Iris pigment epithelial cell (primary cell): ENCODE data around the gene SNPH.

Experiments used
- DNase-seq: peaks from one replicate; pipeline ENCODE4 v3.0.0-alpha.2; 2011; ENCODE audit warnings: low read depth

SNPH gene

DNA sequence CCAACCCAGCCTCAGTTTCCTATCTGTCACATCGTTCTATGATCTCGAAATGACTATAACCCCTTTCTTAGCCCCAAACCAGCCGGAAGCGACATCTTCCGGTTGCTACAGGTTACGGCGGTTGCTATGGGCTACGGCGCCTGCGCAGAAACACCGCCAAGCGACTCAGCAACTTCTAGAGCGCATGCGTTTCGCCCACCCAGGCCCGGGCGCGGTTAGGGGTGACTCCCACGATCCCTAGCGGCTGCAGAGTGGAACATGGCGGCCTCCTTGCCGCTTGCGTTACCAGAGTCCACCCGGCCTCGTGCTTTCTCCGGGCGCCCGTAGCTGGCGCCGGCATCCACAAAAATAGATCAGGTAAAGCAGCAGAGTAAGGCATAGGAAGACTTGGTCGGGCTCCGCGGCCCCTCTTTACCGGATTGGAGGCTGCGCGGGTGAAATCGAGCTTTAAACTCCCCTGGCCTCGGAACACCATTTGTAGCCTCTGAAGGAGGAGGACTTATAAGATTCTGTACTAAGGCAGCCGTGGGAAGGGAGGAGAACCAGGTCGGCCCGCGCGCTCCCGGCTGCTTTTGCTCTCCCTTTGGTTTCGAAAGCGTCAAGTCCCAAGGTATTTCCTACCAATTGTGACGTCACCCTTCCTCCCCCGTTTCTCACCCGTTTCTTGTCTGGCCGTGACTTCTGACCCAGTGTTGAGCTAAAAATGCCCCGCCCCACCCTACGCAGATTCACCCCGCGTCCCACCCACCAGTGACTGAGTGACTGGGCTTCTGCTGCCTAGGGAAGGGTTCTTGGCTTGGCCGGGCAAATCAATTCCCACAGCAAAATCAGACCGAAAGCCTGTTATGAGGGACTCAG lies 59.3 kb downstream of the SNPH start:
- peak; percentile 96 for DNase-seq

GRCh38 chr20:1326031-1326930 lies 60.2 kb downstream of the SNPH start:
- DNase-seq: peak; percentile 54

DNA sequence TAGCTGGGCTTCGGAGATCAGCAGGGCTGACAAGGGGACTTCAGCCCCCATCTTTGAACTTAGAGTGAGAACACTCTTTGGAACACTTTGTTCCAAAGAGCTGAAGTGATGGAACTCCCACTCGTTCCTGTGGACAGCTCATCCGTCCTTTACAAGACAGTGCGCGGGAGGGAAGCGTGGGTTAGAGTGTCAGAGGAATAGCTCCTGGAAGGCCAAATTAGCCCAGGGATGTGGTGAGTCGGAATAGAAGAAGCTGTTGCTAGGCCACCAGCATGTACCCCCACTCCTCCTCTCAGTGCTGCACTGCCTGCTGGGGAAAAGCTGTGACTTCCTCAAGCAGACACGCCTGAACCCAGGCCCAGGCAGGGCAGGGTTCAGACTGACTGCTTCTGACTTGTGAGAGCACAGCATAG lies 61.2 kb downstream of the SNPH start:
- peak; percentile 70 for DNase-seq

DNA sequence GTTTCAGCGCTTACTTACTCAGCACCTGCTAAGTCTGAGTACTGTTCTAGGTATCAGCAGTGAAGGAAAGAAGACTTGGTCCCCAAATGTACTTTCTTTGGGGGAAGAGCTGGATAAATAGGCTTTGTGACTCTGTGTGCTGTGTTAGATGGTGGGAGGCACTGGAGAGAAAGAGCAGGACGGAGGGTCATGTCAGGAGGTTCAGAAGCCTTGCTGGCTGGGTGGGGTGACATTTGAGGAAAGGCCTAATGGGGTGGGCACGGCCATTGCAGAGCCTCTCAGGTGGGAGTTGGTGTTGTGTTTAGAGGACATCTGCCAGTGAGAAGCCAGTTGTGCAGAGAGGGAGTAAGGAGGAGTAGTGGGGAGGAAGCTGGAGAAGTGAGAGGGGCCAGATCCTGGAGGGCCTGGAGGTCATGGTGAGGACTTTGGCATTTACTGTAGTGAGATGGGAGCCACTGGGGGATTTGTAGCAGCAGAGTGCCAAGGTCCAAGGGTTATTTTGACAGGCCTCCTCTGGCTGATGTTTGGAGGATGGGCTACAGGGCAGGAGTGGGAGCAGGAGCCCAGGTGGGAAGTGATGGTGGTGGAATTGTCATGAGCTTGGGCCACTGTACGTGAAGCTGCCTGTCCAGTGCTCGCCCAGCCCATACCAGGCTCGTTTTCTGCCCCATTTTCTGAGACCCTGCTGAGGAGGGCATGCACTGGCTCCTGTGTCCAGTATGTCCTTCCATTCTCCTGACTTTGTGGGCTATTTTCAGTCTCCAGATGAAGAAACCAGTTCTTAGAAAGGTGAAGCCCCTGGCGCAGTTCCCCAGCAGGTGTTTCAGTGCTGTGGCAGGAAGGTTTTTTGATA lies 62.0 kb downstream of the SNPH start:
- no peak for DNase-seq

DNA sequence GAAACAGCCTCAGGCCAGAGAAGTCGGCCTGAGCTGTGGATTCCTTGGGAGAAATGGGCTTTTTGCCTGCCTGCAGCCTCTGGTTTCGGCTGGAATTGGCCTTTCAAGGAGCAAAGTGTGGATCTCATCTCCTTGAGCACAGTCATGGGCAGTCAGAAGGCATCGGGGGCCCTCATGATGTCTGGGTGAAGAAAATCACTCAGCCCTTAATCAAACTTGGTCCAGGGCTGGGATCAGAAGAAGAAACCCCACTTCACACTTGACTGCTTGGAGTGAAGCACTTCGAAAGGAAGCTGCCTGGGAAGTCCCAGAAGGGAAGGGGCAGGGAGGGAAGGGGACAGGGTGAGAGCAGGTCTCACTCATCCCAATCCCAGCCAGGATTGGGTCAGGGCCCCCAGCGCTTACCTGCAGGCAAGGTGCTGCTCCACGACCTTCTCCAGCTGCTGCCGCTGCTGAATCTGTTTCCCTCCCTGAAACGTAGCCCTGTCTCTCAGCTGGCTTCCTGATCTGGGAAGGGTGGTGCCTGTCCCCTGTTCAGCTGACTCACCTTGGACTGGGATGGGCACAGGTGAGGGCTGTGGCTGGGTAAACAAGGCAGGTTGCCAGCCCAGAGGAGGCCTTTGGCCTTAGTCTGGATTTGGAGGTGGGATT lies 62.7 kb downstream of the SNPH start, which contains the start of gene SDCBP2:
SDCBP2 (minus strand) TSS at position 460 of the 651 bp plus-strand sequence. CDS start 8,723 bp downstream, outside the sequence.
- DNase-seq: no peak

DNA sequence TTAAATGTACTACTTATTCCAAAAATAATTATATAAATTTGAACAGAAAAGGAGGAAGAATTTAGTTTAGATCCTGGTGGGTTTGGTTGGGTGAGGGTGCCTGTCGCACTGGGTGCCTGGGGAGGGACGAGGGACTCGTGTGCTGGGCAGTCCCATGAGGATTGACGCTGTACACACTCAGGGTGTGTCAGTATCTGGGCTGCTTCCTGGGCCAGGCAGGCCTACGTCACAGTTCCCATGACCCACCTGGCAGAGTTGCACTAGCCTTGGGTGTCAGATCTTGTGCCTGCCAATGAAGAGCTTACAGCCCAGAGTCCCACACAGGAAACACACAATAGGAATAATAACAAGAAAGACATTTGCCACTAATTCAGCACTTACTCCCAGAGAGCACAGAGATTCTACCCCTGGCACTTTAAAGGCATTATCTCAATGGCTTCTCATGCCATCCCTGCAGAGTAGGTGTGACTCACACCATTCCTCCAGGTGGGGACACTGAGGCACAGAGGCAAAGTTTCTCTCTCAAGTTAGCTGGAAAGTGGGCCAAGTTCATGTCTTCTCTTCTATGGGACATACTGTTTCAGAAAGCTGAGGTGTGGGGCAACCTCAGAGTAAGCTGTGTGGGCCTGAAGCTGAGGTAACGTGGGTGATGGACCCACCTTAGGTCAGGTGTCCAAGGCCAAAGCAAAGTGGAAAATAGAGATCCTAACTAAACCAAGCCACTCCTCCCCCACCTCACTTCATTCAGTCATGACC lies 64.2 kb downstream of the SNPH start:
- DNase-seq: no peak

- no peak for DNase-seq
These were observed 65.0 kb downstream of the SNPH start for GRCh38 chr20:1331101-1331500.

DNA sequence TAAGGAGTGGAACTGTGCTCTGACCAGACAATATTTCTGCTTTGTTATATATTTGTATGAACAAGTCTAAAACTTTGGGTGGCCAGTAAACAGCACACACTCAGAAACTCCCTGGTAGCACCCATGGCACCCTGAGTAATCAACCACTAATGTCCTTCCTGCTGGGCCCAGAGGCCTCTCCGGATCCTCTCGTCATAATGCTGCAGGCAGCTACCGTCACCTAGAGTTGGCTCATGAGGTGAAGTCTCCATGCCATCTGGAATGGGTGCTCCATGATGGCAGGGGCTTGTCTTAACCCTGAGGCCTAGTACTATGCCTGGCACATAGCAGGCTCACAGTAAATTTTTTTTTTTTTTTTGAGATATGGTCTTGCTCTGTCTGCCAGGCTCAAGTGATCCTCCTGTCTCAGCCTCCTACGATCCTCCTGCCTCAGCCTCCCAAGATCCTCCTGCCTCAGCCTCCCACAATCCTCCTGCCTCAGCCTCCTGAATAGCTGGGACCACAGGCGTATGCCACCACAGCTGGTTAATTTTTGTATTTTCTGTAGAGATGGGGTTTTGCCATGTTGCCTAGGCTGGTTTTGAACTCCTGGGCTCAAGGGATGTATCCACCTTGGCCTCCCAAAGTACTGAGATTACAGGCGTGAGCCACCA lies 65.8 kb downstream of the SNPH start:
- no peak for DNase-seq

- no peak for DNase-seq
These were observed 66.7 kb downstream of the SNPH start for GRCh38 chr20:1332749-1333300.

GRCh38 chr20:1333462-1334369 lies 67.6 kb downstream of the SNPH start:
- DNase-seq: no peak

- no peak for DNase-seq
These were observed 68.3 kb downstream of the SNPH start for GRCh38 chr20:1334370-1334731.

DNA sequence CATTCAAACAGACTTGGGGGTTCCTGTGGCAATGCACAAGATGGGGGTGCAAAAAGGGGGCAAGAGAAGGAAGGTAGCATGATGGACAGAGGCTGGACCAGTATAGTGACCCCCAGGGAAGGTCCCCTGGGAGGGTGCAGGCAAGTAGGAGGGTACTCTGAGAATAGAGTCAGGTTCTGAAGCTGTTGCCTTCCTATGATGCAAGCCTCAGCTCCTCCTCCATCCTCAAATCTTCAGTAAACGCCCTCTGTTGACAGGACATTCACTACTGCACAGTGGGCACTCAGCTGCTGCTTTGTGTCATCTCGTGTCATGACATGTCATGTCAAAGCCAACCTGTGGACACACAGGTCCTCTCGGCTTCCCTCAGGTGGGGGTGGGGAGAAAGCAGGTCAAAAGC lies 68.7 kb downstream of the SNPH start:
- no peak for DNase-seq

DNA sequence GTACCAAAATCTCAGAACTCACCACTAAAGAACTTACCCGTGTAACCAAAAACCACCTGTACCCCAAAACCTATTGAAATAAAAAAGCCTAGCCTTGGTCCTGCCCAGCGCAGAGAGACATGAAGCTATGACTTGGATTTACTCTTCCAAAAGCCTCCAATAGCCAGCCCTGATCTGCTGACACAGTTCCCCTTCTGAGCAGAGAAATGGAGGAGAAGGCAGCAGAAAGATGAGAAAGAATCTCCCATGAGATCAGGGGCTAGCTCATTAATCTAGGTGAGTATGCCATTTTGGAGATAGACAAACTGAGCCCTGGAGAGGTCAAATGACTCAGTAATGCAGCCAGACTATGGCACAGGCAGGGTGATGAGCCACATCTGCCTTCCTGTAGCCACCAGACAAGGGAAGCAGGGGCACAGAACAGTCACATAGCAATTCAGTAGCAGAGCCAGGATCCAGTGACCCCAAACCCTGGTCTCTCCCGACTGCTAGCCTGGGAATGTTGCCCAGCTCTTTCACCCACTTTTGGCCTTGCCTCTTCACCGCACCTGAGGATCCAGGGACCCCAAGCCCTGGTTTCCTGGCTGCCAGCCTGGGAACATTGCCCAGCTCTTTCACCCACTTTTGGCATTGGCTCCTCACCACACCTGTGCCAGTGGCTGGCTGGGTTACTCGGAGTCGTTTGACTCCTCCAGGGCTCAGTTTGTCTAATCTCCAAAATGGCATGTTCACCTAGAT lies 70.0 kb downstream of the SNPH start:
- no peak for DNase-seq

GRCh38 chr20:1336699-1337367 lies 70.7 kb downstream of the SNPH start:
- DNase-seq: peak; percentile 33

GRCh38 chr20:1337441-1337840 lies 71.3 kb downstream of the SNPH start:
- no peak for DNase-seq

DNA sequence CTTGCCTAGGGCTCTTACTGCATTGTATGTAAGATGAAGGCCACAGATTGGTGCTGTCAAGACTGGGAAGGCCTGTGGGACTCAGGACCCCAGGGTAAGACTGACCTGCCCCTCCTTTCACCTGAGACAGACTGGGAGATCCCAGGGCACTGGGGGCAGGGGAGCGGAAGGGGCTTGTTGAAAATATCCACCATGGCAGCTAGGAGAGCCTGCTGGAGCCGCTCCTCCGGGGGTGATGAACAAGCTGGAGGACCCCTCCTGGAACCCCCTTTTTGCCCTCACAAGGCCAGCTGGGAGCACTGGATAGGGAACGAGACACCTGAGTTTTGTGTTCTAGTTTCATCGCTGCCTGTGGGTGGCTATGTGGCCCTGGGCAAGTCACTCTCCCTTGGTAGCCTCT lies 72.0 kb downstream of the SNPH start:
- no peak for DNase-seq

DNA sequence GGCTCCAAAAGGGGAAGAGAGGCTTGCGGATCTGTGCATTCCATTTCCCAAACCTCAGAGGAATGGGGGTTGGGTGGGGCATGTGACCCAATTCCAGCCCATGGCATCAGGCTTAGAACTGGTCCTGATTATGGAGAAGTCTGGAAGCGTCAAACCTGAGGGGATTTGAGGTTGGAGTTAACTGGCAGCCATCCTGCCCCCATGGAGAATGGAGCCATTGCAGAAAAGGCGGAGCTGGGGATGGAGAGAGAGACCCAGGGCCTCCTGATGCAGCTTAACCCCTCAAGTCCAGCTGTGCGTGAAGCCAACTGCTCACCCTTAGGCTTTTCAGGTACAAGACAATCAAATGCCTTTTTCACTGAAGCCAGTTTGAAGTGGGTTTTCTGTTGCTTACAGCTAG lies 72.7 kb downstream of the SNPH start:
- DNase-seq: no peak
